HepG2 (cell line): ENCODE measurements around the gene CLDN7. TPM values are rescaled to one million over a fixed set of nuclear protein-coding genes. Genes with fewer than 3 reads are reported as not detected.

ENCODE experiments used
- ADNP ChIP-seq: sonication (generic); formaldehyde crosslinking; IDR thresholded peaks from 2 replicates; pipeline ENCODE4 v1.4.0; 2020; ENCODE audit warnings: missing genetic modification reagents
- AHR ChIP-seq: IDR thresholded peaks from 2 replicates; pipeline ENCODE4 v1.6.1; 2018; ENCODE audit warnings: missing genetic modification reagents, missing compliant biosample characterization
- ATF7-NPFF ChIP-seq: sonication (generic); formaldehyde crosslinking; IDR thresholded peaks from 2 replicates; pipeline ENCODE4 v1.8.1; 2023; ENCODE audit warnings: mild to moderate bottlenecking, low read depth, missing genetic modification reagents, moderate library complexity
- DR1 ChIP-seq: sonication (generic); formaldehyde crosslinking; IDR thresholded peaks from 2 replicates; pipeline ENCODE4 v1.8.0; 2021; ENCODE audit warnings: mild to moderate bottlenecking, missing genetic modification reagents, inconsistent platforms
- HNF4G ChIP-seq, 2 experiments: sonication (generic) in 1 of 2; formaldehyde crosslinking in 1 of 2; IDR thresholded peaks; 2 replicates each; pipeline versions ENCODE4 v1.4.0 to v1.6.1; 2011 to 2020; ENCODE audit warnings: borderline replicate concordance in 2 of 2, low read depth in 2 of 2, mild to moderate bottlenecking in 2 of 2, low read length in 1 of 2, missing genetic modification reagents in 1 of 2, moderate library complexity in 1 of 2
- IRF9 ChIP-seq: sonication (generic); formaldehyde crosslinking; IDR thresholded peaks from 2 replicates; pipeline ENCODE4 v1.8.0; 2022; ENCODE audit warnings: missing genetic modification reagents, mild to moderate bottlenecking, borderline replicate concordance
- MAFK ChIP-seq, 2 experiments: IDR thresholded peaks in 1 of 2; conservative IDR thresholded peaks in 1 of 2; 2 replicates each; pipeline ENCODE4 v1.6.1; 2011; ENCODE audit warnings: improper control_type of control experiment in 2 of 2, low read length in 2 of 2
- PHF8 ChIP-seq: sonication (generic); formaldehyde crosslinking; IDR thresholded peaks from 2 replicates; pipeline ENCODE4 v1.5.0; 2020; ENCODE audit warnings: missing genetic modification reagents
- TOPORS ChIP-seq: sonication (generic); formaldehyde crosslinking; IDR thresholded peaks from 2 replicates; pipeline ENCODE4 v1.8.0; 2023; ENCODE audit warnings: mild to moderate bottlenecking, missing genetic modification reagents
- ZFP36L1 ChIP-seq: sonication (generic); formaldehyde crosslinking; IDR thresholded peaks from 2 replicates; pipeline ENCODE4 v1.8.0; 2022; ENCODE audit warnings: mild to moderate bottlenecking, missing genetic modification reagents, moderate library complexity
- ZFX ChIP-seq: sonication (generic); formaldehyde crosslinking; IDR thresholded peaks from 2 replicates; pipeline ENCODE4 v1.4.0; 2020; ENCODE audit warnings: mild to moderate bottlenecking, low read depth, missing genetic modification reagents, moderate library complexity
- ZNF234 ChIP-seq: sonication (generic); formaldehyde crosslinking; conservative IDR thresholded peaks from 2 replicates; pipeline ENCODE4 v1.5.1; 2020; ENCODE audit warnings: mild to moderate bottlenecking, missing genetic modification reagents
- ZNF296 ChIP-seq: sonication (generic); formaldehyde crosslinking; conservative IDR thresholded peaks from 2 replicates; pipeline ENCODE4 v1.5.0; 2020; ENCODE audit warnings: mild to moderate bottlenecking, missing genetic modification reagents
- ZNF350 ChIP-seq: sonication (generic); formaldehyde crosslinking; IDR thresholded peaks from 2 replicates; pipeline ENCODE4 v1.4.0; 2020; ENCODE audit warnings: mild to moderate bottlenecking, low read depth, missing genetic modification reagents, borderline replicate concordance
- ZNF468 ChIP-seq: sonication (generic); formaldehyde crosslinking; IDR thresholded peaks from 2 replicates; pipeline ENCODE4 v1.8.0; 2022; ENCODE audit warnings: mild to moderate bottlenecking, moderate library complexity, missing genetic modification reagents
- ZNF546 ChIP-seq: sonication (generic); formaldehyde crosslinking; conservative IDR thresholded peaks from 2 replicates; pipeline ENCODE4 v1.8.1; 2023; ENCODE audit warnings: mild to moderate bottlenecking, missing genetic modification reagents
- ZNF562 ChIP-seq: sonication (generic); formaldehyde crosslinking; IDR thresholded peaks from 2 replicates; pipeline ENCODE4 v1.8.0; 2022; ENCODE audit warnings: missing genetic modification reagents, borderline replicate concordance
- ZNF570 ChIP-seq: sonication (generic); formaldehyde crosslinking; IDR thresholded peaks from 2 replicates; pipeline ENCODE4 v1.4.0; 2020; ENCODE audit warnings: mild to moderate bottlenecking, missing genetic modification reagents, borderline replicate concordance
- ZNF589 ChIP-seq: sonication (generic); formaldehyde crosslinking; conservative IDR thresholded peaks from 2 replicates; pipeline ENCODE4 v1.8.0; 2022; ENCODE audit warnings: mild to moderate bottlenecking, moderate library complexity, missing genetic modification reagents
- ZNF879 ChIP-seq: sonication (generic); formaldehyde crosslinking; IDR thresholded peaks from 2 replicates; pipeline ENCODE4 v1.8.1; 2023; ENCODE audit warnings: missing genetic modification reagents
- polyA plus RNA-seq, 8 experiments: library from polyadenylated mRNA; depleted of rRNA in 3 of 8; stranded (reverse) in 7 of 8; unstranded in 1 of 8; fragments of >200 nt; fragmentation: Illumina TruSeq in 4 of 8; extraction: Trizol in 4 of 8; gene quantifications; 2 replicates each; pipeline versions ENCODE4 v1.2.1 to v1.2.3, GENCODE V29; 2011 to 2016; ENCODE audit warnings: low read depth in 4 of 8, missing spikeins in 1 of 8, mixed read lengths in 1 of 8; ENCODE audit not compliant: insufficient read depth in 1 of 8
- total RNA-seq, 5 experiments: library from RNA; depleted of rRNA; stranded (reverse); fragments of >200 nt; fragmentation: Illumina TruSeq; extraction: Trizol; gene quantifications; 2 replicates each; pipeline ENCODE4 v1.2.3, GENCODE V29; 2016; ENCODE audit warnings: low read depth in 1 of 5
- TF ChIP-seq, protein P1 (sequence below): IDR thresholded peaks from 2 replicates; pipeline ENCODE4 v1.6.1; 2016; ENCODE audit warnings: mild to moderate bottlenecking, missing biosample characterization, missing genetic modification reagents
- TF ChIP-seq, protein P2 (sequence below): sonication (generic); formaldehyde crosslinking; IDR thresholded peaks from 2 replicates; pipeline ENCODE4 v1.8.0; 2022; ENCODE audit warnings: mild to moderate bottlenecking, missing genetic modification reagents; ENCODE audit not compliant: insufficient replicate concordance
- TF ChIP-seq, protein P3 (sequence below): sonication (generic); formaldehyde crosslinking; IDR thresholded peaks from 2 replicates; pipeline ENCODE4 v1.4.0; 2020; ENCODE audit warnings: missing genetic modification reagents

Gene CLDN7
- total and polyA plus RNA-seq, 2 of the 13 experiments (the other 11 are each of a cell fraction or from before 2014, with no cell fraction given), result not detected

GRCh38 chr17:7307686-7308624 is 45.7 kb upstream of the CLDN7 start (continued):
- no peak for TF ChIP-seq ZNF468 (CRISPR knock-in tag)
- no peak for TF ChIP-seq MAFK (conservative IDR thresholded peaks at IDR 0.05 in 1 of 2, IDR thresholded peaks at IDR 0.05 in 1 of 2; ENCODE audit: low read length in 2 of 2)
- no peak for TF ChIP-seq ZNF879 (CRISPR knock-in tag)
- TF ChIP-seq, protein P1, sequence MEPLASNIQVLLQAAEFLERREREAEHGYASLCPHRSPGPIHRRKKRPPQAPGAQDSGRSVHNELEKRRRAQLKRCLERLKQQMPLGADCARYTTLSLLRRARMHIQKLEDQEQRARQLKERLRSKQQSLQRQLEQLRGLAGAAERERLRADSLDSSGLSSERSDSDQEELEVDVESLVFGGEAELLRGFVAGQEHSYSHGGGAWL (CRISPR knock-in tag), result peak; percentile 75
- no peak for TF ChIP-seq IRF9 (CRISPR knock-in tag)
- no peak for TF ChIP-seq DR1
- TF ChIP-seq ADNP (CRISPR knock-in tag), result no peak
- TF ChIP-seq HNF4G (IDR thresholded peaks at IDR 0.05; ENCODE audit: borderline replicate concordance, low read depth, low read length), result no peak
- TF ChIP-seq HNF4G (CRISPR knock-in tag; IDR thresholded peaks at IDR 0.05; ENCODE audit: borderline replicate concordance, low read depth), result no peak
- 0 out of 2 replicates have a peak, but pooled peaks have one; percentile 27 for TF ChIP-seq ZNF296 (CRISPR knock-in tag)
- TF ChIP-seq TOPORS (CRISPR knock-in tag), result no peak
- TF ChIP-seq ZFP36L1 (CRISPR knock-in tag), result 0 out of 2 replicates have a peak, but pooled peaks have one; percentile 10
- TF ChIP-seq AHR, result 0 out of 2 replicates have a peak, but pooled peaks have one; percentile 20
- TF ChIP-seq, protein P2, sequence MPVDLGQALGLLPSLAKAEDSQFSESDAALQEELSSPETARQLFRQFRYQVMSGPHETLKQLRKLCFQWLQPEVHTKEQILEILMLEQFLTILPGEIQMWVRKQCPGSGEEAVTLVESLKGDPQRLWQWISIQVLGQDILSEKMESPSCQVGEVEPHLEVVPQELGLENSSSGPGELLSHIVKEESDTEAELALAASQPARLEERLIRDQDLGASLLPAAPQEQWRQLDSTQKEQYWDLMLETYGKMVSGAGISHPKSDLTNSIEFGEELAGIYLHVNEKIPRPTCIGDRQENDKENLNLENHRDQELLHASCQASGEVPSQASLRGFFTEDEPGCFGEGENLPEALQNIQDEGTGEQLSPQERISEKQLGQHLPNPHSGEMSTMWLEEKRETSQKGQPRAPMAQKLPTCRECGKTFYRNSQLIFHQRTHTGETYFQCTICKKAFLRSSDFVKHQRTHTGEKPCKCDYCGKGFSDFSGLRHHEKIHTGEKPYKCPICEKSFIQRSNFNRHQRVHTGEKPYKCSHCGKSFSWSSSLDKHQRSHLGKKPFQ (CRISPR knock-in tag), result no peak
- TF ChIP-seq ZNF570 (CRISPR knock-in tag), result 0 out of 2 replicates have a peak, but pooled peaks have one; percentile 5
- 0 out of 2 replicates have a peak, but pooled peaks have one; percentile 61 for TF ChIP-seq ZNF546 (CRISPR knock-in tag)
- no peak for TF ChIP-seq ZNF234 (CRISPR knock-in tag)
- 0 out of 2 replicates have a peak, but pooled peaks have one; percentile 56 for TF ChIP-seq PHF8
- peak; percentile 59; the same call in 1 of the 2 replicates for TF ChIP-seq ATF7-NPFF (CRISPR knock-in tag)
- TF ChIP-seq ZNF589, result no peak
- no peak for TF ChIP-seq ZFX
- 0 out of 2 replicates have a peak, but pooled peaks have one; percentile 6 for TF ChIP-seq ZNF350 (CRISPR knock-in tag)
- TF ChIP-seq, protein P3, sequence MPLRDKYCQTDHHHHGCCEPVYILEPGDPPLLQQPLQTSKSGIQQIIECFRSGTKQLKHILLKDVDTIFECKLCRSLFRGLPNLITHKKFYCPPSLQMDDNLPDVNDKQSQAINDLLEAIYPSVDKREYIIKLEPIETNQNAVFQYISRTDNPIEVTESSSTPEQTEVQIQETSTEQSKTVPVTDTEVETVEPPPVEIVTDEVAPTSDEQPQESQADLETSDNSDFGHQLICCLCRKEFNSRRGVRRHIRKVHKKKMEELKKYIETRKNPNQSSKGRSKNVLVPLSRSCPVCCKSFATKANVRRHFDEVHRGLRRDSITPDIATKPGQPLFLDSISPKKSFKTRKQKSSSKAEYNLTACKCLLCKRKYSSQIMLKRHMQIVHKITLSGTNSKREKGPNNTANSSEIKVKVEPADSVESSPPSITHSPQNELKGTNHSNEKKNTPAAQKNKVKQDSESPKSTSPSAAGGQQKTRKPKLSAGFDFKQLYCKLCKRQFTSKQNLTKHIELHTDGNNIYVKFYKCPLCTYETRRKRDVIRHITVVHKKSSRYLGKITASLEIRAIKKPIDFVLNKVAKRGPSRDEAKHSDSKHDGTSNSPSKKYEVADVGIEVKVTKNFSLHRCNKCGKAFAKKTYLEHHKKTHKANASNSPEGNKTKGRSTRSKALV (CRISPR knock-in tag), result no peak
- no peak for TF ChIP-seq ZNF562 (CRISPR knock-in tag)
